GM12878 (cell line): ENCODE measurements around the gene ANTXR2.

ENCODE experiments used
- EP300 ChIP-seq, 2 experiments: fragments of 150-350 bp in 1 of 2; IDR thresholded peaks; 2 replicates each; pipeline ENCODE4 v1.6.1; 2011 to 2012; ENCODE audit warnings: low read depth in 2 of 2, low read length in 2 of 2, borderline replicate concordance in 1 of 2, improper control_type of control experiment in 1 of 2, inconsistent platforms in 1 of 2; ENCODE audit not compliant: control insufficient read depth in 1 of 2
- MYB ChIP-seq: fragments of 150-350 bp; IDR thresholded peaks from 2 replicates; pipeline ENCODE4 v1.6.1; 2014; ENCODE audit warnings: mild to moderate bottlenecking, low read depth, low read length, borderline replicate concordance
- POLR2AphosphoS5 ChIP-seq: IDR thresholded peaks from 2 replicates; pipeline ENCODE4 v1.6.1; 2011; ENCODE audit warnings: mild to moderate bottlenecking, low read length, inconsistent platforms
- RFX5 ChIP-seq: IDR thresholded peaks from 2 replicates; pipeline ENCODE4 v1.6.1; 2011; ENCODE audit warnings: low read depth, low read length, improper control_type of control experiment
- YY1 ChIP-seq: IDR thresholded peaks from 2 replicates; pipeline ENCODE4 v1.6.1; 2011; ENCODE audit warnings: low read depth, mild to moderate bottlenecking, low read length
- TF ChIP-seq, protein P1 (sequence below): fragments of 450-650 bp; formaldehyde crosslinking; IDR thresholded peaks from 2 replicates; pipeline ENCODE4 v1.5.0; 2022; ENCODE audit warnings: mild to moderate bottlenecking, missing genetic modification characterization
- TF ChIP-seq, protein P2 (sequence below): IDR thresholded peaks from 2 replicates; pipeline ENCODE4 v1.6.1; 2012; ENCODE audit warnings: low read depth, low read length, improper control_type of control experiment

DNA sequence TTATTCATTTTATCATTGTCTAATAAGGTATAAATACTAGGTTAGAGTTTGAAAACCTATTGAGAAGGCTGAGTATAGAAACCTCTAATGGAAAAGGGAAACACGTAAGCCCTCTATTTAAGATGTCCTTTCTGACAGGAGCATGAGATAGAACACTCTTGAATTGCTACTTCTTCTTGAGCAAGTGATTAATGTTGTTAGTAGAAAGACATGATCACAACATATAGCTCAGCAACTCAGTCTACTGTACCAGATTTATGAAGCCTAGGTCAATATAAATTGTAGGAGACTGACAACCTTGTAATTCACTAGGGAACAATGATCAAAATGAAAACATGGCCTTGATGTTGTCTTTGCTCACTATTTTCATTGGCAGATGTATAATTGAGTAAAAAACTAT, 189.7 kb downstream of the ANTXR2 start:
- no peak for TF ChIP-seq RFX5
- no peak for TF ChIP-seq YY1
- no peak for TF ChIP-seq MYB
- no peak for TF ChIP-seq EP300 (IDR thresholded peaks at IDR 0.05; ENCODE audit: borderline replicate concordance in 1 of 2, control insufficient read depth in 1 of 2, low read depth in 2 of 2, low read length in 2 of 2)
- TF ChIP-seq, protein P1, sequence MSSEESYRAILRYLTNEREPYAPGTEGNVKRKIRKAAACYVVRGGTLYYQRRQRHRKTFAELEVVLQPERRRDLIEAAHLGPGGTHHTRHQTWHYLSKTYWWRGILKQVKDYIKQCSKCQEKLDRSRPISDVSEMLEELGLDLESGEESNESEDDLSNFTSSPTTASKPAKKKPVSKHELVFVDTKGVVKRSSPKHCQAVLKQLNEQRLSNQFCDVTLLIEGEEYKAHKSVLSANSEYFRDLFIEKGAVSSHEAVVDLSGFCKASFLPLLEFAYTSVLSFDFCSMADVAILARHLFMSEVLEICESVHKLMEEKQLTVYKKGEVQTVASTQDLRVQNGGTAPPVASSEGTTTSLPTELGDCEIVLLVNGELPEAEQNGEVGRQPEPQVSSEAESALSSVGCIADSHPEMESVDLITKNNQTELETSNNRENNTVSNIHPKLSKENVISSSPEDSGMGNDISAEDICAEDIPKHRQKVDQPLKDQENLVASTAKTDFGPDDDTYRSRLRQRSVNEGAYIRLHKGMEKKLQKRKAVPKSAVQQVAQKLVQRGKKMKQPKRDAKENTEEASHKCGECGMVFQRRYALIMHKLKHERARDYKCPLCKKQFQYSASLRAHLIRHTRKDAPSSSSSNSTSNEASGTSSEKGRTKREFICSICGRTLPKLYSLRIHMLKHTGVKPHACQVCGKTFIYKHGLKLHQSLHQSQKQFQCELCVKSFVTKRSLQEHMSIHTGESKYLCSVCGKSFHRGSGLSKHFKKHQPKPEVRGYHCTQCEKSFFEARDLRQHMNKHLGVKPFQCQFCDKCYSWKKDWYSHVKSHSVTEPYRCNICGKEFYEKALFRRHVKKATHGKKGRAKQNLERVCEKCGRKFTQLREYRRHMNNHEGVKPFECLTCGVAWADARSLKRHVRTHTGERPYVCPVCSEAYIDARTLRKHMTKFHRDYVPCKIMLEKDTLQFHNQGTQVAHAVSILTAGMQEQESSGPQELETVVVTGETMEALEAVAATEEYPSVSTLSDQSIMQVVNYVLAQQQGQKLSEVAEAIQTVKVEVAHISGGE (CRISPR knock-in tag) = no peak
- no peak for TF ChIP-seq POLR2AphosphoS5
- TF ChIP-seq, protein P2, sequence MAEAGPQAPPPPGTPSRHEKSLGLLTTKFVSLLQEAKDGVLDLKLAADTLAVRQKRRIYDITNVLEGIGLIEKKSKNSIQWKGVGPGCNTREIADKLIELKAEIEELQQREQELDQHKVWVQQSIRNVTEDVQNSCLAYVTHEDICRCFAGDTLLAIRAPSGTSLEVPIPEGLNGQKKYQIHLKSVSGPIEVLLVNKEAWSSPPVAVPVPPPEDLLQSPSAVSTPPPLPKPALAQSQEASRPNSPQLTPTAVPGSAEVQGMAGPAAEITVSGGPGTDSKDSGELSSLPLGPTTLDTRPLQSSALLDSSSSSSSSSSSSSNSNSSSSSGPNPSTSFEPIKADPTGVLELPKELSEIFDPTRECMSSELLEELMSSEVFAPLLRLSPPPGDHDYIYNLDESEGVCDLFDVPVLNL = no peak
